Liver (tissue), 9 donors: ENCODE results near the gene LAMC1. TPM values are rescaled to one million over a fixed set of nuclear protein-coding genes. Genes with fewer than 3 reads are reported as not detected.

Source experiments
- DNase-seq: peaks from one replicate; pipeline ENCODE4 v3.0.0-alpha.2; 2017; ENCODE audit warnings: low spot score
- H3K27ac ChIP-seq, 2 donors: one replicate each; pipeline ENCODE4 v1.7.0; 2013; ENCODE audit warnings: inconsistent platforms in 2 of 2, low read length in 2 of 2, control low read depth in 1 of 2, low read depth in 1 of 2, mild to moderate bottlenecking in 1 of 2
- H3K27me3 ChIP-seq, 4 donors: one replicate each; pipeline versions ENCODE4 v1.6.1 to v1.7.0; 2013; ENCODE audit warnings: low read length in 3 of 4, inconsistent platforms in 1 of 4, mild to moderate bottlenecking in 1 of 4, moderate library complexity in 1 of 4; ENCODE audit not compliant: control insufficient read depth in 4 of 4, insufficient read depth in 4 of 4
- H3K36me3 ChIP-seq, 4 donors: one replicate each; pipeline versions ENCODE4 v1.6.1 to v1.7.0; 2013; ENCODE audit warnings: low read length in 3 of 4, mild to moderate bottlenecking in 3 of 4, low read depth in 1 of 4, moderate library complexity in 1 of 4; ENCODE audit not compliant: control insufficient read depth in 4 of 4, insufficient read depth in 3 of 4
- H3K4me1 ChIP-seq, 4 donors: one replicate each; pipeline versions ENCODE4 v1.6.1 to v1.7.0; 2013; ENCODE audit warnings: low read length in 3 of 4, mild to moderate bottlenecking in 3 of 4, moderate library complexity in 1 of 4; ENCODE audit not compliant: control insufficient read depth in 4 of 4, insufficient read depth in 4 of 4
- H3K4me3 ChIP-seq, 3 donors: one replicate each; pipeline versions ENCODE4 v1.6.1 to v1.7.0; 2013; ENCODE audit warnings: low read length in 3 of 3, control low read depth in 1 of 3, low read depth in 1 of 3, mild to moderate bottlenecking in 1 of 3
- H3K9ac ChIP-seq, 2 donors: one replicate each; pipeline ENCODE4 v1.7.0; 2013; ENCODE audit warnings: low read length in 2 of 2, mild to moderate bottlenecking in 2 of 2, moderate library complexity in 2 of 2, control low read depth in 1 of 2, low read depth in 1 of 2
- H3K9me3 ChIP-seq, 4 donors: one replicate each; pipeline versions ENCODE4 v1.6.1 to v1.7.0; 2013; ENCODE audit warnings: low read length in 3 of 4; ENCODE audit not compliant: control insufficient read depth in 4 of 4
- ATF3 ChIP-seq: IDR thresholded peaks from 2 replicates; pipeline ENCODE4 v1.6.1; 2016; ENCODE audit warnings: antibody characterized with exemption
- CTCF ChIP-seq: fragments of 150-350 bp; IDR thresholded peaks from 2 replicates; pipeline ENCODE4 v1.5.1; 2017; ENCODE audit warnings: improper control_type of control experiment, low read depth, low read length; ENCODE audit not compliant: missing input control
- EGR1 ChIP-seq, 2 donors: IDR thresholded peaks; 2 replicates each; pipeline ENCODE4 v1.6.1; 2016 to 2018; ENCODE audit warnings: antibody characterized with exemption in 2 of 2, low read depth in 2 of 2
- FOXA2 ChIP-seq: IDR thresholded peaks from 2 replicates; pipeline ENCODE4 v1.6.1; 2016; ENCODE audit warnings: antibody characterized with exemption
- GABPA ChIP-seq, 2 donors: IDR thresholded peaks in 1 of 2; conservative IDR thresholded peaks in 1 of 2; 2 replicates each; pipeline ENCODE4 v1.6.1; 2016; ENCODE audit warnings: antibody characterized with exemption in 2 of 2, mild to moderate bottlenecking in 1 of 2, moderate library complexity in 1 of 2
- HNF4G ChIP-seq: IDR thresholded peaks from 2 replicates; pipeline ENCODE4 v1.6.1; 2016; ENCODE audit warnings: antibody characterized with exemption
- JUND ChIP-seq, 2 donors: IDR thresholded peaks; 2 replicates each; pipeline ENCODE4 v1.6.1; 2016; ENCODE audit warnings: antibody characterized with exemption in 2 of 2
- NR2F2 ChIP-seq: IDR thresholded peaks from 2 replicates; pipeline ENCODE4 v1.6.1; 2016; ENCODE audit warnings: antibody characterized with exemption
- RAD21 ChIP-seq, 2 donors: IDR thresholded peaks; 2 replicates each; pipeline ENCODE4 v1.6.1; 2016; ENCODE audit warnings: antibody characterized with exemption in 2 of 2, mild to moderate bottlenecking in 2 of 2
- REST ChIP-seq: IDR thresholded peaks from 2 replicates; pipeline ENCODE4 v1.6.1; 2016; ENCODE audit warnings: antibody characterized with exemption, mild to moderate bottlenecking
- RXRA ChIP-seq, 2 donors: IDR thresholded peaks; 2 replicates each; pipeline ENCODE4 v1.6.1; 2017 to 2018; ENCODE audit warnings: antibody characterized with exemption in 2 of 2, mild to moderate bottlenecking in 1 of 2
- SP1 ChIP-seq: IDR thresholded peaks from 2 replicates; pipeline ENCODE4 v1.6.1; 2018; ENCODE audit warnings: antibody characterized with exemption, mild to moderate bottlenecking
- TAF1 ChIP-seq: conservative IDR thresholded peaks from 2 replicates; pipeline ENCODE4 v1.6.1; 2016; ENCODE audit warnings: antibody characterized with exemption, mild to moderate bottlenecking
- YY1 ChIP-seq: IDR thresholded peaks from 2 replicates; pipeline ENCODE4 v1.6.1; 2016; ENCODE audit warnings: antibody characterized with exemption, mild to moderate bottlenecking
- ZBTB33 ChIP-seq: IDR thresholded peaks from 2 replicates; pipeline ENCODE4 v1.6.1; 2016; ENCODE audit warnings: antibody characterized with exemption
- WGBS: extraction: QIAGEN DNeasy Blood & Tissue Kit; methylation state at CpG from one replicate; pipeline ENCODE4 v1.1.7; 2013; 5-methylcytosine and 5-hydroxymethylcytosine counted together
- polyA plus RNA-seq, 2 donors: library from polyadenylated mRNA; stranded (reverse) in 1 of 2; unstranded in 1 of 2; fragments of 200-250 nt in 1 of 2; fragments of >200 nt in 1 of 2; fragmentation: Nextera tagmentation in 1 of 2; extraction: Ambion mirVana in 1 of 2; gene quantifications; one replicate each; pipeline versions ENCODE4 v1.2.1 to v1.2.3, GENCODE V29; 2013 to 2015
- total RNA-seq, 2 donors: library from RNA; depleted of rRNA; stranded (reverse); fragments of >200 nt; gene quantifications; one replicate each; pipeline ENCODE4 v1.2.3, GENCODE V29; 2014
- donor health status: healthy.
- donor health status: healthy.
- donor health status: healthy.
- donor health status: healthy.
- donor health status: healthy.

Gene LAMC1
- total and polyA plus RNA-seq, 4 donors, result 5.3 to 35.1 (median 19.7) TPM

- H3K27ac ChIP-seq, result no peak overlapping the region
- H3K27me3 ChIP-seq, result no peaks in the 10 kb centered on the region
- H3K4me3 ChIP-seq, result no peak overlapping the region
- no peak for TF ChIP-seq TAF1
- no peak for TF ChIP-seq GABPA (IDR thresholded peaks at IDR 0.05 in 1 of 2, conservative IDR thresholded peaks at IDR 0.05 in 1 of 2)
- TF ChIP-seq FOXA2, result no peak
- TF ChIP-seq ZBTB33, result no peak
- TF ChIP-seq YY1, result no peak
- TF ChIP-seq SP1, result no peak
- no peak for TF ChIP-seq REST
- TF ChIP-seq NR2F2, result no peak
- no peak for TF ChIP-seq HNF4G
- no peak for TF ChIP-seq JUND (IDR thresholded peaks at IDR 0.05)
- TF ChIP-seq ATF3, result no peak
- TF ChIP-seq EGR1 (IDR thresholded peaks at IDR 0.05; ENCODE audit: low read depth in 2 of 2), result no peak
- H3K9me3 ChIP-seq, result no peaks in the 10 kb centered on the region
- WGBS, result 84% methylated on average over 7 of the region's 7 CpGs
- H3K9ac ChIP-seq, result no peak overlapping the region
- no peaks in the 10 kb centered on the region for H3K36me3 ChIP-seq
- DNase-seq, result no peak
- H3K4me1 ChIP-seq, result peaks cover 0 to 16% (median 4%) of the 10 kb centered on the region in 4 donors
Measured at GRCh38 chr1:183048087-183049085, 25.2 kb downstream of the LAMC1 start.

GRCh38 chr1:183051546-183051945 is 28.3 kb downstream of the LAMC1 start:
- no peaks in the 10 kb centered on the region for H3K27me3 ChIP-seq
- H3K4me1 ChIP-seq, result no peaks in the 10 kb centered on the region
- DNase-seq, result no peak
- no peak overlapping the region for H3K9ac ChIP-seq
- no peak for TF ChIP-seq EGR1 (IDR thresholded peaks at IDR 0.05; ENCODE audit: low read depth in 2 of 2)
- TF ChIP-seq RXRA (IDR thresholded peaks at IDR 0.05), result no peak
- TF ChIP-seq RAD21 (IDR thresholded peaks at IDR 0.05), result no peak
- TF ChIP-seq SP1, result no peak
- no peak for TF ChIP-seq CTCF
- TF ChIP-seq NR2F2, result no peak
- 84% methylated on average over 1 of the region's 1 CpG for WGBS
- no peak overlapping the region for H3K27ac ChIP-seq
- no peaks in the 10 kb centered on the region for H3K9me3 ChIP-seq
- H3K4me3 ChIP-seq, result no peak overlapping the region
- H3K36me3 ChIP-seq, result no peaks in the 10 kb centered on the region
